HG02571 (cell line): ENCODE data around the gene SSNA1.

Experiments used
- ATAC-seq: cut with Tn5 transposase; IDR thresholded peaks from one replicate; pipeline ENCODE4 v1.9.1; 2021; ENCODE audit warnings: mild to moderate bottlenecking, moderate library complexity; ENCODE audit not compliant: unreplicated experiment

The SSNA1 gene

GRCh38 chr9:137167277-137167746, 21.2 kb upstream of the SSNA1 start:
- no peak for ATAC-seq

GRCh38 chr9:137167747-137168572, 20.5 kb upstream of the SSNA1 start:
- ATAC-seq, result no peak

GRCh38 chr9:137168573-137168903, 19.9 kb upstream of the SSNA1 start:
- no peak for ATAC-seq

- no peak for ATAC-seq
Observed at GRCh38 chr9:137168904-137169856, 19.3 kb upstream of the SSNA1 start.

- no peak for ATAC-seq
Observed at GRCh38 chr9:137169896-137170358, 18.5 kb upstream of the SSNA1 start, which contains the start of gene LRRC26. Gene LRRC26, minus strand, starts transcription at chr9:137170051. Its CDS starts 108 bp downstream, at chr9:137169943.

GRCh38 chr9:137170486-137171148, 17.9 kb upstream of the SSNA1 start:
- ATAC-seq, result no peak

- no peak for ATAC-seq
Observed at GRCh38 chr9:137171149-137171900, 17.2 kb upstream of the SSNA1 start.

GRCh38 chr9:137172901-137173795, 15.3 kb upstream of the SSNA1 start:
- ATAC-seq, result no peak

- no peak for ATAC-seq
Observed at GRCh38 chr9:137173796-137174664, 14.4 kb upstream of the SSNA1 start.

GRCh38 chr9:137174722-137175293, 13.7 kb upstream of the SSNA1 start:
- ATAC-seq, result no peak

- ATAC-seq, result no peak
Observed at GRCh38 chr9:137175345-137175961, 13.0 kb upstream of the SSNA1 start.

GRCh38 chr9:137176302-137177182, 11.9 kb upstream of the SSNA1 start:
- ATAC-seq, result no peak

GRCh38 chr9:137178201-137178938, 10.1 kb upstream of the SSNA1 start:
- ATAC-seq, result no peak

- ATAC-seq, result no peak
Observed at GRCh38 chr9:137178939-137179630, 9.4 kb upstream of the SSNA1 start.

- no peak for ATAC-seq
Observed at GRCh38 chr9:137179761-137180160, 8.7 kb upstream of the SSNA1 start.
